ENCODE data around the gene ATG9B.
"Not testable (repeated sequence)": the region's sequence is repeated elsewhere in the genome, so short reads cannot be mapped to it uniquely, and the experiment has no call there.

ATG9B gene

DNA sequence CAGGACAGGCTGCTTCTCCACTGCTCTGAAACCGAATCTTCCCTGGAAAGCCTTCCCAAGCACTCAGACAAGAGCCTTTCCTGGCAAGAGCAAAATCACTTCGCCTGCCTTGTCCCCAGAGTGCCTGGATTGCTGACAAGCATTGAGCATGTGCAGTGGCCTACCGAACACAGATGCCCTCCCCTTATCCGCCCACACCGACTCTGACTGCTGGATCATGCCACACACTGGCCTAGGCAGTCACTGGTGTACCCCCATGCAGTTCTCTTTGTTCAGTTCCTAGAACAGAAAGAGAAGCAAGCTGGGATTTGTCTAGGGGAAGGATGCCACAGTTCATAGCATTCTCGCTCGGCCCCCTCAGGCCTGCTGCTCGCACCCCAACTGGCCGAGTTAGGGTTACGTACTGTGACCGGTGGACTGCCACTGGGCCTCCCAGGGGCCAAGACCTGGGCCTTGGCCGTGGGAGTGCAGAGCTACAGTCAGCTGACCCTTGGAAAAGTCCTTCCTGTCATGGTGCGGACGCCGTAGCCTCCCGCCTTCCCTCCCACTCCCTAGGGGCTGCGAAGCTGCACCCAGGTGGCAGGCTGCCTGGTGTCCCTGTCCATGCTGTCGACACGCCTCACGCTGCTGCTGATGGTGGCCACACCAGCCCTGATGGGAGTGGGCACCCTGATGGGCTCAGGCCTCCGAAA, 10.9 kb upstream of the ATG9B start:
- DNase-seq, result no peak

DNA sequence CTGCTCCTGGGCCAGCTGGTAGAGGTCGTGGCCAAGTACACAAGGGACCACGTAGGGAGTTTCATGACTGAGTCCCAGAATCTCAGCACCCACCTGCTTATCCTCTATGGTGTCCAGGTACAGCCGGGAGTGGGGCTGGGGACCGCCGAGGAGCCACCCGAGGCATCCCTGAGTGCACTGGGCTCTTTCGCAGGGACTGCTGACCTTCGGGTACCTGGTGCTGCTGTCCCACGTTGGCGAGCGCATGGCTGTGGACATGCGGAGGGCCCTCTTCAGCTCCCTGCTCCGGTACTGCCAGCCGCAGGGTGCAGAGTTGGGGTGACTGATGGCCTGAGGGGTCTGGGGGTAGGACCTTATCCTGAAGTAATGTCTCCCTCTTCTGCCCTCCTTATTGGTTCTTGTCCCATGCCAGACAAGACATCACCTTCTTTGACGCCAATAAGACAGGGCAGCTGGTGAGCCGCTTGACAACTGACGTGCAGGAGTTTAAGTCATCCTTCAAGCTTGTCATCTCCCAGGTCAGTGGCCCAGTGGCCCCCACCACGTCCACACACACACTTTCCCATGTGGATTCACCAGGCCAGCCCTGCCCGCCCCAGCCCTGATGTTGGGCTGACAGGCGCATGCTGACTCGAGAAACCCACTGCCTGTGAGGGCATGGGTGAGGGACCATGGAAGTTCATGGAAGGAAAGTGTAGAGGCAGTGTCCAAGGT, 10.2 kb upstream of the ATG9B start:
- DNase-seq, result no peak

DNA sequence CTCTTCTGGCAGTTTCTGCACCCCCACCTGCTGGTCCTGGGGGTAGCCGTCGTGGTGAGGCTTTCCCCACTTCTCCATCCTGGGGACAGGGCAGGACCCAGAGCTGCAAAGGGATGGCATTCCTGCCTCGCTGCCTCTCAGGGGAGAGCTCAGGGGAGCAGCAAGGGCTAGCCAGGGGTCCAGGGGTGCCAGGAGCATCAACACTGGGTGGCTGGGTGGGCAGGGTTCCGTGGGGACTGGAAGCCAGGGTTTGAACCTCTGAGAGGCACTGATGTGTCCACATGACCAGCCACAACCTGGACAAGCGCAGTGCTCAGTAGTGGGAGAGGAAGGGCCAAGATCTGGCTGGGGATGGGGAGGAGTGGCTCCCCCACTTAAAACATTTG, 9.6 kb upstream of the ATG9B start:
- DNase-seq, result no peak

DNA sequence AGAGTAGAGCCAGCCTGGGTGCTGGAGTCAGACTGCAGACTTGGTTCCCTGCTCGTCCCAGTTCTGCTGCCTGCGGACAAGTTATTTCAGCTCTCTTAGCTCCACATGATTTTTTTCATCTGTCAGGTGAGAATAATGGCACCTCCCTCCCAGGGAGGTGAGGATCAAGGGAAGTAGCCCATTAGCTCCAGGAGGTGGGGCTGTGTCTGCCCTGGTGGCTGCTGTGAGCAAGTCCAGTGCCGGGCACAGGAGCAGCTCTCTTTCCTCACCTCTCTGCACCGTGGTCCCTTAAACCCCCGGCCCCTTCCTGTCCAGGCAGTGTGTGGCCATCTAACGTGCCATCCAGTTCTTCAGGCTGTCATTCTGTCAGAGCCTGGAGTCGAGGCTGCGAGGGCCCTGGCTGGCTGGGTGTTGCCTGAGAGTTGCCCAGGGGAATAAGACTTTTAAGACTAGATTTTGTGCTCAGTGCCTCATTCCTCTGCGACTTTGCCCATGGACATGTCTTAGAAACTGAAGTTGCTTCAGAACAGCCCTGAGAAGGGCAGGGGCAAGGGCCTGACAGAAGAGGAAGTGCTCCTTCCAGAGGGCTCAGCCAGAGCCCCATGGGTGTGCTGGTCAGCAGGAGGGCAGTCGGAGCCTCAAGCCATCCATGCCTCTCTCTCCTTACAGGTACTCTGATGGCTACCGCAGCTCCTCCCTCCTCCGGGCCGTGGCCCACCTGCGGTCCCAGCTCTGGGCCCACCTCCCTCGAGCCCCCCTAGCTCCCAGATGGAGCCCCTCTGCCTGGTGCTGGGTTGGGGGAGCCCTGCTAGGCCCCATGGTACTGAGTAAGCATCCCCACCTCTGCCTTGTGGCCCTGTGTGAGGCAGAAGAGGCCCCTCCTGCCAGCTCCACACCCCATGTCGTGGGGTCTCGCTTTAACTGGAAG, 8.9 kb upstream of the ATG9B start:
- DNase-seq, result no peak

DNA sequence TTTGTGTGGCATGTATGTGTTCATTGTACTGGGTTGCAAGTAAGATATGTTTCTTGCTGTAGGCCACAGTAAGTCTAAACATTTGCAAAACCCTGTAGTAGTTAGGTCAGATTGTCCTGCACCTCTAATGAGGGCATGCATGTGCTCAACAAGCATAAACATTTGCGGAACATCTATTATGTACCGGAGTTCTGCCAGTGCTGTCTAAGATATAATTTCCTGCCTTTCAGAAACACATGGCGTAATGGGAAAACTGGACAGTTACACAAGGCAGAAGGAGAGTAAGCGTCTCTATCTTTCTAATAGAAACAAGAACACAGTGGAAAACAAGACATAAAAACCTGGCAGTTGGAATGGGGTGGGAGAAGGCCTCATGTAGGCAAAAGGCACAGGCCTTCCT, 6.7 kb upstream of the ATG9B start:
- DNase-seq, result no peak

DNA sequence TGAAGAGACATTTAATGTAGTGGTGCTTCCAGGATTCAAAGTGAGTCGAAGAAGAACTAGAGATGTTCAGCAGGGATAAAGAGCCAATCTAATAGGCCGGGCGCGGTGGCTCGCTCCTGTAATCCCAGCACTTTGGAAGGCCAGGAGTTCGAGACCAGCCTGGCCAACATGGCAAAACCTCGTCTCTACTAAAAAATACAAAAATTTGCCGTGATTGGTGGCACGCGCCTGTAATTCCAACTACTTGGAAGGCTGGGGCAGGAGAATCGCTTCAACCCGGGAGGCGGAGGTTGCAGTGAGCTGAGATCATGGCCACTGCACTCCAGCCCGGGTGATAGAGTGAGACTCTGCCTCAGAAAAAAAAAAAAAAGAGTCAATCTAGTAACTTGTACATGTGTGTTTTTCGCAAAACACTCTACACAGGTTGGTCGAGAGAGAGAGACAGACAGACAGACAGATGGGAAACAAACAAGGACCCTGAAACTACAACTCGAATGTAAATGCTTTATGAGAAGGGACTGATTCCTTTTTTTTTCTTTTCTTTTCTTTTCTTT, 4.7 kb upstream of the ATG9B start:
- no peak for DNase-seq

DNA sequence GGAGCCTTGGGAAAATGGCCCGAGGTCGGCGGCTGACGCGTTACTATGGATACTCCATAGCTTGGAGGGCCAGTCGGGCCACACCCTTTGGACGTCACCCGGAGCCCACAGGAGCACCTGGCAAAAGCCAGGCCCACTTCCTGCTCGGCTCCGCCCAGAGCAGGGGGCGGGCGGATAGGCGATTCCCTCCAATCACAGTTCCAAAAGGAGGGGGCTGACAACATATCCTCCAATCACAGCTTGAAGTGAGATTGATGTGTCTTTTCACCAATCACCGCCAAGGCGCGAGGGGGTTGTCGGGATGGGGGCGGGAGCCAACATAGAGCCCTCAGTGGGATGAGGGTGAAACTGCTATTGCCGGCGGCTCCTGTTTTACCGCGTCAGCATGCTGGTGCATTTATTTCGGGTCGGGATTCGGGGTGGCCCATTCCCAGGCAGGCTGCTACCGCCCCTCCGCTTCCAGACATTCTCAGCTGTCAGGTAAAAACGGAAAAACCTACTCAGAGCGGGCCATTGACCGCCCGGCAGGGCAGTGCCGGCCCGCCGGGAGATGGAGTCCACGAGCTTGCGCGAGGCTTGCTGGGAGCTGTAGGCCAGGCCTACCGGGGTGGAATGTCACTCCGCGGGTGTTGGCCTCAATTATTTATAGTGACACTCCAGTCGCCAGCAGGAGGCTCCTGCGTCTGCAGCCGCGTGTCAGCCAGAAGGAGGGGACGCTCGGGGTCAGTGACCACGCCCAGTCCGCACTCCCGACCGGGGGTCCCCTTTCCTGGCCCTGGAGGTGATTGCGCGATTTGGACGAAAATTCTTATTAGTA, 4.0 kb upstream of the ATG9B start, which contains the start of gene ABCB8:
ABCB8 (plus strand) TSS at position 320 of the 817 bp plus-strand sequence; CDS start at position 386, 66 bp downstream.
- DNase-seq, result peak; percentile 96

DNA sequence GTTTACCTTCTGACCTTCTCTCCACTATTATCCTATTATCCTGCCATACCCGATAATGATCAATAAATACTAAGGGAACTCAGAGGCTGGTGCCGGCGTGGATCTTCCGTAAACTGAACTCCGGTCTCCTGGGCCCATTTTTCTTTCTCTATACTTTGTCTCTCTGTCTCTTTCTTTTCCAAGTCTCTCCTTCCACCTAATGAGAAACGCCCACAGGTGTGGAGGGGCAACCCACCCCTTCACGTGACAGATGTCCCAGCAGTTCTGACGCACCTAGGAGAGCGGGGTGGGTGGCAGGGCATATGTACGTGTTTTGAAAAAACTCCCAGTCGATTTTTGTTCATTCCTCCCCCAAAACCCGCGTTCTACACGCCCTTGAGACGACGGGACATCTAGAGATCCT, 3.4 kb upstream of the ATG9B start:
- DNase-seq, result not testable (repeated sequence)

DNA sequence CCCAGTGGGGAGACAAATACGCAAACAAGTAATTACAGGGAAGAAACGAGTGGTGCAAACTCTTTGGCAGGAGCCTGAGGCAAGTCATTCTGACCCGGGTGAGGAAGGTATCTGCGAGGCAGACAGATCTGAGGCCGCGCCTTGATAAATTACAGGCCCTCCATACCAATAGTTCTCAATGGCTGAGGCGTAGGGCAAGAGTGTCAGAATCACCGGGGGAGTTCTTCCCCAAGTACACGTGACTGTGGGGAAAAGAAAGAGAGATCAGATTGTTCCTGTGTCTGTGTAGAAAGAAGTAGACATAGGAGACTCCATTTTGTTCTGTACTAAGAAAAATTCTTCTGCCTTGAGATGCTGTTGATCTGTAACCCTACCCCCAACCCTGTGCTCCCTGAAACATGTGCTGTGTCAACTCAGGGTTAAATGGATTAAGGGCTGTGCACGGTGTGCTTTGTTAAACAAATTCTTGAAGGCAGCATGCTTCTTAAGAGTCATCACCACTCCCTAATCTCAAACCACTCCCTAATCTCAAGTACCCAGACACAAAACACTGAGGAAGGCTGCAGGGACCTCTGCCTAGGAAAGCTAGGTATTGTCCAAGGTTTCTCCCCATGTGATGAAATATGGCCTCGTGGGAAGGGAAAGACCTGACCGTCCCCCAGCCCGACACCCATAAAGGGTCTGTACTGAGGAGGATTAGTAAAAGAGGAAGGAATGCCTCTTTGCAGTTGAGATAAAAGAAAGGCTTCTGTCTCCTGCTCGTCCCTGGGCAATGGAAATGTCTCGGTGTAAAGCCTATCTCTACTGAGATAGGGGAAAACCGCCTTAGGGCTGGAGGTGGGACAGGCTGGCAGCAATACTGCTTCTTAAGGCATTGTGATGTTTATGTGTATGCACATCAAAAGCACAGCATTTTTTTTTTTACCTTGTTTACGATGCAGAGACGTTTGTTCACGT, 2.8 kb upstream of the ATG9B start:
- DNase-seq, result not testable (repeated sequence)

DNA sequence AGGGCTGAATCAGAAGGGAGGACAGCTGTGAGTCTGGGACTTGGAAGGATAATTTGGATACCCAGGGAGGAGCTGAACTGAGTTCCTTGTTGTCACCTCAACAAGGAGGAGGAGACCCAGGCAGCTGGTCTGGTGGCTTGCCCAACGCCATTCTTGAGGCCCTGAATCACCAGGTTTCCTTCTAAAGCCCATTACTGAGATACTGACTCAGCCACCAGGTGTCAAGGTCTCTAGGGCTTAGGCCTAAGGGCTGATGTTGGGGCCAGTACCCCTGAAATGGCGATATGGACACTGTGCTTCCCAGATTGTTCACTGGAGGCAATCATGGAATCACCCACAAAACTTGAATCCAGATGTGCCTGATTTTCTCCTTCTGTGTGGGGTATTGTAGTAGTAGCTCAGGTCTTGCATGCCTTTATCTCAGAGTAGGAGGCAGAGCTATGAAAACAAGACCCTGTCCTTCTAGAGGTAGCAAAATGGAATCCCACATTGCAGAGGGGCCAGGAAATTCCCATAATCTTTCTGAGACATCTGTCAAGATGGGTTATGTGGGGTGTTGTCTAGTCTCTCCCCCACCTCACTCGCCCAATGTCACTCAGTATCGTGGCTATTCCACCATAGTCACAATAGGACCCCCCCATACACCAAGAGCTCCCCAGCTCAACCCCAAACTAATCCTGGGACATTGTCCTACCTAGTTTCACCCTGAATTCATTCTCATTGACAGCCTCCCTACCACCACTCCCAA, 1.8 kb upstream of the ATG9B start:
- no peak for DNase-seq

DNA sequence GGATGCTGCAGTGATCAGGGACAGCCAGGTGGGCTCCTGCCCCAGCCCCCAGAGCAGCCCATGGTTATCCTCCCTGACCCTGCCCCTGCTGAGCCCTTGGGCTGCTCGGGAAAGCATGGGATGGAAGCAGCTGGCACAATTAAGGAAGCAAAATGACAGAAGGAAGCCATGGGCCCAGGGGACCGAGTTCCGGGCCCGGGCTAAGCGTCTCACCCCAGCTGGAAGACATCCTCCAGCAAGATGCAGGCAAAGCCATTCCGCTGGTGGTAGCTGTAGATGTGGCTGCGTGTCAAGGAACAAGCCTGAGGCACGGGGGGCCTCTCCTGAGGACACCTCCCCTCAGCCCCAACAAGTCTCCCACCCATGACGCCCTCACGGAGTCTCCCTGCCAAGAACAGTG, 1.1 kb downstream of the ATG9B start:
- no peak for DNase-seq

DNA sequence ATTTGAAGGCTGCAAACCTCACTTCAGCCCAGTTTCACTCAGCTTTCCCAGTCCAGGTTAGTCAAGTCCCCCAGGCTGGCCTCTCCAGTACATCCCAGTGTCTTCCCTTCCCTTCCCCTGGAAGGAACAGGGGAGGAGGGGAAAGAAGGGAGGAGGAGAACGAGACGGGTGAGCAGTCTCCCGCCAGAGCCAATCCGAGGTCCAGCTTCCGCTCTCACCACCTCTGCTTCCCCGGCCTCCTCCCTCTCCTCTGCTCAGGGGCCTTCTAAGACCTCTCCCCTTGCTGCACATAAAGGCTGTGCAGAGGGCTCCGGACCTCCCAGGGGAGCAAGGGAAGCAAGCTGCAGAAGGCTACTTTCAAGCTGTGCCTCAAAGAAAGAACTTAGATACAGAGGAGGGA, 4.1 kb downstream of the ATG9B start:
- no peak for DNase-seq

DNA sequence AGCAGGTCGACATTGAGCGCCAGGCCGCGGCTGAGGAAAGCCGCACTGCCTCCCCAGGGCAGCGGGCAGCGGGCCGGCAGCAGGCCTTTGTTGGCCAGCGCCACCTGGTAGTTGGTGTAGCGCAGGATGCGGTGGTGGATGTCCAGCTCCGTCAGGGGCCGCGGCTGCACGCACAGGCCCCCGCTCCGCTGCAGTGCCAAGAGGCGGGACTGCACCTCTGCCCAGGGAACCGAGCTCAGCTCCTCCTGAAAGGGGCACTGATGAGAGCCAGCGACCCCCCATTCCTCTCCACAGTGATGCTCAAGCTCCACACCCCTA, 5.2 kb downstream of the ATG9B start:
- no peak for DNase-seq

DNA sequence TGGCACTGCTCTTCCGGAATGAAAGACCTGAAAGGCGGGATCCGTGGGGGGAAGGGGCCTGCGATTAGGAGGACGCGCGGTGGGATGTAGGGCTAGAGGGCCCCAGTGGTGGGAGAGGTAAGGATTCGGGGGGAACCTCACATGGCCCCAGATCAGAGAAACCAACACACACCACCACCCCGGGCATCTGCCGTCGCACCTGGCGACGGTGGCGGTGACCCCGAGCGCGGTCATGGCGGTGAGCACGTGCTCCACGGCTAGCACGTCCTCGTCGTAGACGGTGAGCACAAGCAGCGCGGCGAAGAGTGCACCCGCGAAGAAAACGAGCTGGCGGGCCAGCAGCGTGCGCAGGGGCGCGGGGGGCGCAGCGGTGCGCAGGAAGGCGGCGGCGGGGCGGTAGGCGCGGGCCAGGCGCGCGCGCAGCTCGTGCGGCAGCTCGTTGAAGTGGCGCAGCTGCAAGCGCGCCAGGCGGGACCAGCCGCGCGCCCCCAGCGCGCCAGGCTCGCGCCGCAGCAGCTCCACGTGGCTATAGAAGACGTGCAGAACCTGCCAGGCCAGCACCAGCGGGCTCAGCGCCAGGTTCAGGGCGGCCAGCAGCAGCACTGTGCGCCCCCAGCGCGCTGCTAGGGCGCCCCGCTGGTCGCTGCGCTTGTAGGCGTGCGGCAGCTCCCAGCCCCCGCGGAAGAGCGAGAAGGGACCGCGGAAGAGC, 5.7 kb downstream of the ATG9B start:
- peak; percentile 61 for DNase-seq

DNA sequence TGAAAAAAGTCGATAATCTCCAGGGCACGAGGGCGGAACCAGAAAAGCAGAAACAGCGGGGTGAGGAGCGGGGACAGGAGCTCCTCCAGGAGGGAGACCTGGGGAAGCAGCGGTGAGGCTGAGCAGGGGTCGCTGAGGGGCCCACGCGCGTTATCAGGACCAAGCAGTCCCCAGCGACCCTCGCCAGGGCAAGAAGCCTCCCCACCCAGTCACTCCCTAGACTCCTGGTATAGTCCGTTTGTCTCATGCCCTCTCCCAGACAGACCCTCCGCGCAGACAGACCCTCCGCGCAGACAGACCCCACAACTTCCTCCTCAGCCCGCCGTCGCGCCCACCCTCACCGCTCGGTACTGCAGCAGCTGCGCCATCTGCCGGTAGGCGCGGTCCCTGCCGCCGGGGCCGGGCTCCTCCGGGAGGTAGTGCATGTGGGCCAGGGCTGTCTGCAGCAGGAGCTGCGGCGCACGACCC, 6.3 kb downstream of the ATG9B start:
- DNase-seq, result peak; percentile 86

DNA sequence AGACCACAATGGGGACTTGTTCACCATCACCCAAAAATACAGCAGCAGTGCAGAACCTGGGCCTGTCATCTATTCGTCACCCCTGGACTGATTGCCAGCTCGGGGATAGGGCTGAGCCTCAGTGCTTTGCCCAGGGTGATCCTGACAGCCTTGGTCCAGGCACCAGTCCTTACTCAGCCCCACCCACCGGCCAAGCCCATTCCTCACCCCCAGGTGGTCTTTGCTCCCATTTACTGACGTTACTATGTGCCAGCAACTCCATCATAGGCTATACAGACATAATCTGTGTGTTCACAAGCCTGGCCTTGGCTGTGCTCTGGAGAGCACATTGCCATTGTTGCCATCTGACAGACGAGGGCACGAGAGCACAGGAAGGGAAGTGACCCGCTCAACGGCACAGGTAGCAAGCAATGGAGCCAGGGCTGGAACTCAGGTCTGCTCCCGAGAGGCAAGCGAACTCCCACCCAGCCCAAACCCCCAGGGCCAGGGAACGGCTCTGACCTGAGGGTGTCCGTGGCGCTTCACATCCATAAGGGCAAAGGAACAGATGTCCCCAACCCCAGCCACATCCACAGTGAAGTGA, 6.8 kb downstream of the ATG9B start:
- DNase-seq, result no peak

DNA sequence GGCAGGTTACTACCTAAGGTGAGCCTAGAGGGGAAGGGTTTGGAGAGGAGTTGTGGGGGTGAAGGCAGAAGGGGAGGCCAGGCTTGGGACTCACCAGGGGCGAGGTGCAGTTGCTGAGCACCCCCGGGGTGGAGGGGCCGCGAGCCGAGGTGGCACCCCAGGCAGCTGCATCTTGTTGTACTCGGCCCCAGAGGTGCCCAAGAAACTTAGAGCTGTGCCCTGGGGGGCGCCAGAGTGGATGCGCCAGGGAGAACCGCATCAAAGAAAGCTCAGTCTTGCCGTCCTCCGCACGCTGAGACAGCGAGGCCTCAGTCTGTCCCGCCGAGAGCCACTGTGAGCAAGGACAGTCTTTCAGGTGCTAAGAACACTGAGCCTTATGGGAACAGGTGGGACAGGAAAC, 7.4 kb downstream of the ATG9B start:
- no peak for DNase-seq

DNA sequence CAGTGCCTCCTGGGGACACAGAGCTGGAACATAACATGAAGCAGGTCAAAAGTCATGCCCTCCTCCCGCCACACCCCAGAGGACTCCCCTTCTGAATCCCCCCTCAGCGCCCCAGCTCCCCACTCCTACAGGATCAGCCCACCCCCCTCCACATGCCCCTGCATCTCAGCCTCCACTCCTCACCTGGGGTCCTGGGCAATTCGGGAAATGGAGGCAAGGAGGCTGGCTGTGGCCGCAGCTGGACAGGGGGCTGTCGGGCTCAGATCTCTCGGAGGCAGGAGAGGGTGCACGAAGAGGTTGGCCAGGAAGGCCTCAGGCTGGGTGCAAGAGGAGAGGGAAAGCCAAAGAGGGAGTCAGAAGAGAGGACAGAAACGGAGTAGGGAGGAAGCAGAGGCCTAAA, 7.8 kb downstream of the ATG9B start:
- DNase-seq, result no peak

DNA sequence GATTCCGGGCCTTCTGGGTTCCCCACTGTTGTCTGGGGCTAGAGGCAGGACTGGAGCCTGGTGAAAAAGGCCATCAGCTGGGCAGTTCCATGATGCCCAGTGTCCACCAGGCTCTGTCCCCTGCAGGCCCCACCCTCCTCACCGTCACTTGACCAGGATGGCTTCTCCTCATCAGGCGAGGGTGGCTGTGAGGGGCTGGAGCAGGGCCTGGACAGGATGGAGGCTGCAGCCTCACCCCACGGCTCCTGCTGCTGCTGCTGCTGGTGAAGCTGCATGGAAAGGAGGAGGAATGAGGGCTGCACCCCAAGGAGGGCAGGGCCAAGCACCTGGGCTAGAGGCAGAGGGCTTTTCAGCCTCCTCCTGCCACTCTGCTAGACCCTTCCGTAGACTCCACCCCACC, 8.3 kb downstream of the ATG9B start:
- DNase-seq, result no peak

All from activated naive CD4-positive, alpha-beta T cell treated with anti-CD3 and anti-CD28 coated beads, Interleukin-2, amount 50 U/mL, for 16 hours (primary cell).